ENCODE data around the gene BAHCC1.
"Not testable (repeated sequence)": the region's sequence is repeated elsewhere in the genome, so short reads cannot be mapped to it uniquely, and the experiment has no call there.

The BAHCC1 gene

GRCh38 chr17:81350320-81350890 is 44.9 kb upstream of the BAHCC1 start:
- Histone ChIP-seq H3K9ac (ENCODE audit: low read depth, low read length, poor library complexity) (no peak overlapping the region), H3K36me3 (replicated peaks in 1 of 2; ENCODE audit: control insufficient read depth in 2 of 2, insufficient read depth in 2 of 2, low read length in 2 of 2) (no peaks in the 10 kb centered on the region), H3K4me1 (ENCODE audit: control insufficient read depth in 2 of 2, insufficient read depth in 1 of 2, low read depth in 1 of 2, low read length in 2 of 2) (peaks cover 6 to 23% of the 10 kb centered on the region in 2 donors), H2BK15ac (ENCODE audit: low read length) (no peak overlapping the region), H3K14ac (ENCODE audit: low read length) (no peak overlapping the region), H3K4me3 (ENCODE audit: low read length in 2 of 2) (no peak overlapping the region), H2BK12ac (ENCODE audit: low read length) (no peak overlapping the region), H3K4ac (ENCODE audit: low read length) (no peak overlapping the region), H3K27me3 (ENCODE audit: control insufficient read depth in 3 of 3, insufficient read depth in 3 of 3, low read depth in 1 of 3, low read length in 3 of 3) (peaks cover 0 to 15% (median 5%) of the 10 kb centered on the region in 3 experiments), H3K79me1 (ENCODE audit: low read depth, low read length) (peaks cover 3% of the 10 kb centered on the region), H2BK5ac (ENCODE audit: low read length) (no peak overlapping the region), H4K91ac (ENCODE audit: low read depth, low read length, poor library complexity) (no peak overlapping the region), H3K18ac (ENCODE audit: low read length) (no peak overlapping the region), H2AK5ac (ENCODE audit: low read depth, low read length) (peak overlapping the region; percentile 19), H3K4me2 (ENCODE audit: insufficient read depth, low read length, poor library complexity, severe bottlenecking) (no peak overlapping the region), H3K23ac (ENCODE audit: low read depth, low read length, poor library complexity) (no peak overlapping the region), H2AFZ (ENCODE audit: low read length) (peak overlapping the region; percentile 13), H3K9me3 (replicated peaks in 1 of 2; ENCODE audit: control insufficient read depth in 2 of 2, insufficient read depth in 1 of 2, low read depth in 1 of 2, low read length in 2 of 2) (no peaks in the 10 kb centered on the region), H3K27ac (replicated peaks; ENCODE audit: low read length) (no peak overlapping the region), H4K8ac (ENCODE audit: low read depth, low read length) (no peak overlapping the region), H2BK120ac (ENCODE audit: low read depth, low read length) (no peak overlapping the region)
- WGBS, 2 donors (ENCODE audit: extremely low coverage in 2 of 2, insufficient read length in 2 of 2, insufficient replicate concordance in 1 of 2), result no CpG with 5 or more reads among the region's 8 CpGs
- no peak for DNase-seq (ENCODE audit: low spot score)

- H3K18ac ChIP-seq (ENCODE audit: low read length); H4K91ac ChIP-seq (ENCODE audit: low read depth, low read length, poor library complexity); H2BK15ac ChIP-seq (ENCODE audit: low read length); H3K36me3 ChIP-seq (replicated peaks in 1 of 2; ENCODE audit: control insufficient read depth in 2 of 2, insufficient read depth in 2 of 2, low read length in 2 of 2); H3K27ac ChIP-seq (replicated peaks; ENCODE audit: low read length); H2BK12ac ChIP-seq (ENCODE audit: low read length); H4K8ac ChIP-seq (ENCODE audit: low read depth, low read length); H3K14ac ChIP-seq (ENCODE audit: low read length); H2AFZ ChIP-seq (ENCODE audit: low read length); H3K4ac ChIP-seq (ENCODE audit: low read length); H3K4me3 ChIP-seq (ENCODE audit: low read length in 2 of 2); H3K9ac ChIP-seq (ENCODE audit: low read depth, low read length, poor library complexity); H3K9me3 ChIP-seq (replicated peaks in 1 of 2; ENCODE audit: control insufficient read depth in 2 of 2, insufficient read depth in 1 of 2, low read depth in 1 of 2, low read length in 2 of 2); H2BK120ac ChIP-seq (ENCODE audit: low read depth, low read length); H2BK5ac ChIP-seq (ENCODE audit: low read length); H3K79me1 ChIP-seq (ENCODE audit: low read depth, low read length); DNase-seq (ENCODE audit: low spot score); H2AK5ac ChIP-seq (ENCODE audit: low read depth, low read length); H3K4me2 ChIP-seq (ENCODE audit: insufficient read depth, low read length, poor library complexity, severe bottlenecking); H3K23ac ChIP-seq (ENCODE audit: low read depth, low read length, poor library complexity): not testable (repeated sequence)
- peaks cover 5 to 22% of the 10 kb centered on the region in 2 donors for H3K4me1 ChIP-seq (ENCODE audit: control insufficient read depth in 2 of 2, insufficient read depth in 1 of 2, low read depth in 1 of 2, low read length in 2 of 2)
- H3K27me3 ChIP-seq (ENCODE audit: control insufficient read depth in 3 of 3, insufficient read depth in 3 of 3, low read depth in 1 of 3, low read length in 3 of 3), result peaks cover 0 to 14% (median 5%) of the 10 kb centered on the region in 3 experiments
- WGBS, 2 donors (ENCODE audit: extremely low coverage in 2 of 2, insufficient read length in 2 of 2, insufficient replicate concordance in 1 of 2), result no CpG with 5 or more reads among the region's 25 CpGs
Measured at GRCh38 chr17:81351329-81352052, 43.8 kb upstream of the BAHCC1 start.

GRCh38 chr17:81352056-81352455 is 43.2 kb upstream of the BAHCC1 start:
- not testable (repeated sequence) for H3K4me2 ChIP-seq (ENCODE audit: insufficient read depth, low read length, poor library complexity, severe bottlenecking); H4K8ac ChIP-seq (ENCODE audit: low read depth, low read length); H2AK5ac ChIP-seq (ENCODE audit: low read depth, low read length); H3K23ac ChIP-seq (ENCODE audit: low read depth, low read length, poor library complexity); H3K9me3 ChIP-seq (replicated peaks in 1 of 2; ENCODE audit: control insufficient read depth in 2 of 2, insufficient read depth in 1 of 2, low read depth in 1 of 2, low read length in 2 of 2); H2AFZ ChIP-seq (ENCODE audit: low read length); DNase-seq (ENCODE audit: low spot score); H3K9ac ChIP-seq (ENCODE audit: low read depth, low read length, poor library complexity); H3K79me1 ChIP-seq (ENCODE audit: low read depth, low read length); H2BK15ac ChIP-seq (ENCODE audit: low read length); H2BK120ac ChIP-seq (ENCODE audit: low read depth, low read length); H3K27me3 ChIP-seq (ENCODE audit: control insufficient read depth in 3 of 3, insufficient read depth in 3 of 3, low read depth in 1 of 3, low read length in 3 of 3); H3K18ac ChIP-seq (ENCODE audit: low read length); H3K36me3 ChIP-seq (replicated peaks in 1 of 2; ENCODE audit: control insufficient read depth in 2 of 2, insufficient read depth in 2 of 2, low read length in 2 of 2); H3K4me3 ChIP-seq (ENCODE audit: low read length in 2 of 2); H4K91ac ChIP-seq (ENCODE audit: low read depth, low read length, poor library complexity); H2BK5ac ChIP-seq (ENCODE audit: low read length); H3K27ac ChIP-seq (replicated peaks; ENCODE audit: low read length); H2BK12ac ChIP-seq (ENCODE audit: low read length); H3K4ac ChIP-seq (ENCODE audit: low read length); H3K14ac ChIP-seq (ENCODE audit: low read length)
- no CpG with 5 or more reads among the region's 38 CpGs for WGBS, 2 donors (ENCODE audit: extremely low coverage in 2 of 2, insufficient read length in 2 of 2, insufficient replicate concordance in 1 of 2)
- peaks cover 2 to 16% of the 10 kb centered on the region in 2 donors for H3K4me1 ChIP-seq (ENCODE audit: control insufficient read depth in 2 of 2, insufficient read depth in 1 of 2, low read depth in 1 of 2, low read length in 2 of 2)

GRCh38 chr17:81354252-81354953 is 40.9 kb upstream of the BAHCC1 start:
- no peak overlapping the region for H4K91ac ChIP-seq (ENCODE audit: low read depth, low read length, poor library complexity)
- no peak overlapping the region for H2AFZ ChIP-seq (ENCODE audit: low read length)
- no peak overlapping the region for H2BK15ac ChIP-seq (ENCODE audit: low read length)
- peaks cover 4 to 13% of the 10 kb centered on the region in 2 donors for H3K4me1 ChIP-seq (ENCODE audit: control insufficient read depth in 2 of 2, insufficient read depth in 1 of 2, low read depth in 1 of 2, low read length in 2 of 2)
- no peak overlapping the region for H3K4me3 ChIP-seq (ENCODE audit: low read length in 2 of 2)
- no peak overlapping the region for H3K27ac ChIP-seq (replicated peaks; ENCODE audit: low read length)
- H3K14ac ChIP-seq (ENCODE audit: low read length), result peak overlapping the region; percentile 67
- H3K27me3 ChIP-seq (ENCODE audit: control insufficient read depth in 3 of 3, insufficient read depth in 3 of 3, low read depth in 1 of 3, low read length in 3 of 3), result peaks cover 0 to 5% (median 0%) of the 10 kb centered on the region in 3 experiments
- no peak overlapping the region for H2AK5ac ChIP-seq (ENCODE audit: low read depth, low read length)
- H3K36me3 ChIP-seq (replicated peaks in 1 of 2; ENCODE audit: control insufficient read depth in 2 of 2, insufficient read depth in 2 of 2, low read length in 2 of 2), result no peaks in the 10 kb centered on the region
- no peak overlapping the region for H3K9ac ChIP-seq (ENCODE audit: low read depth, low read length, poor library complexity)
- no peak overlapping the region for H4K8ac ChIP-seq (ENCODE audit: low read depth, low read length)
- H2BK12ac ChIP-seq (ENCODE audit: low read length), result no peak overlapping the region
- no peaks in the 10 kb centered on the region for H3K79me1 ChIP-seq (ENCODE audit: low read depth, low read length)
- no peak overlapping the region for H3K4me2 ChIP-seq (ENCODE audit: insufficient read depth, low read length, poor library complexity, severe bottlenecking)
- no peaks in the 10 kb centered on the region for H3K9me3 ChIP-seq (replicated peaks in 1 of 2; ENCODE audit: control insufficient read depth in 2 of 2, insufficient read depth in 1 of 2, low read depth in 1 of 2, low read length in 2 of 2)
- H3K18ac ChIP-seq (ENCODE audit: low read length), result peak overlapping the region; percentile 42
- no peak overlapping the region for H3K4ac ChIP-seq (ENCODE audit: low read length)
- no CpG with 5 or more reads among the region's 14 CpGs for WGBS, 2 donors (ENCODE audit: extremely low coverage in 2 of 2, insufficient read length in 2 of 2, insufficient replicate concordance in 1 of 2)
- no peak overlapping the region for H2BK5ac ChIP-seq (ENCODE audit: low read length)
- no peak overlapping the region for H2BK120ac ChIP-seq (ENCODE audit: low read depth, low read length)
- H3K23ac ChIP-seq (ENCODE audit: low read depth, low read length, poor library complexity), result peak overlapping the region; percentile 57
- DNase-seq (ENCODE audit: low spot score), result no peak

Measured in neuronal stem cell (in vitro differentiated cells).